Endothelial cell of umbilical vein (primary cell): ENCODE measurements around the gene EPDR1. TPM values are rescaled to one million over a fixed set of nuclear protein-coding genes. Genes with fewer than 3 reads are reported as not detected.

Experiments used
- BruUV-seq: library from RNA; stranded (reverse); fragments of 400-500 nt; replicated peaks from 2 replicates; lab custom pipeline; 2021; lab: Mats Ljungman, UMichigan
- CTCF ChIA-PET: fragments of 300-600, 350-600 bp; sonication (Branson Sonifier 250); formaldehyde crosslinking; loops from one replicate; lab custom pipeline; 2021; ENCODE audit warnings: antibody characterized with exemption, inconsistent platforms; lab: Charles Lee
- POLR2A ChIA-PET: fragments of 300-600, 350-600 bp; sonication (Branson Sonifier 250); formaldehyde crosslinking; loops from one replicate; lab custom pipeline; 2021; ENCODE audit warnings: antibody characterized with exemption, inconsistent platforms; lab: Charles Lee
- DNase-seq: peaks from one replicate; pipeline ENCODE4 v3.0.0-alpha.2; 2011; ENCODE audit warnings: low read depth, low spot score
- FAIRE-seq: peaks from 2 replicates; lab custom pipeline; 2011; peaks lifted over from hg19 to GRCh38; lab: Jason Lieb, UNC
- H2AFZ ChIP-seq: 2 replicates; pipeline ENCODE4 v1.6.0; 2012; ENCODE audit warnings: low read depth, low read length, control low read depth, inconsistent platforms
- H3K27ac ChIP-seq: 2 replicates; pipeline ENCODE4 v1.5.1; 2011; ENCODE audit warnings: low read depth, mild to moderate bottlenecking, control low read depth, low read length, moderate library complexity; ENCODE audit not compliant: insufficient read depth
- H3K27me3 ChIP-seq, 2 experiments: 2 replicates each; pipeline versions ENCODE4 v1.6.0 to v1.6.1; 2011; ENCODE audit warnings: low read length in 2 of 2, mixed read lengths in 1 of 2; ENCODE audit not compliant: control insufficient read depth in 2 of 2, insufficient read depth in 2 of 2
- H3K36me3 ChIP-seq, 2 experiments: 2 replicates in 1 of 2; 3 replicates in 1 of 2; pipeline ENCODE4 v1.5.1; 2011; ENCODE audit warnings: low read length in 2 of 2, mild to moderate bottlenecking in 1 of 2, moderate library complexity in 1 of 2; ENCODE audit not compliant: control insufficient read depth in 2 of 2, insufficient read depth in 2 of 2; ENCODE audit errors: extremely low read depth in 1 of 2
- H3K4me1 ChIP-seq: 3 replicates; pipeline ENCODE4 v1.5.1; 2011; ENCODE audit warnings: mild to moderate bottlenecking, low read length; ENCODE audit not compliant: control insufficient read depth, insufficient read depth; ENCODE audit errors: extremely low read depth
- H3K4me2 ChIP-seq: 2 replicates; pipeline ENCODE4 v1.6.1; 2011; ENCODE audit warnings: low read length, control low read depth, mixed read lengths; ENCODE audit not compliant: insufficient read depth
- H3K4me3 ChIP-seq, 3 experiments: fragments of 200-600 bp in 1 of 3; sonication (generic), shearing (Covaris generic) in 1 of 3; replicated peaks in 1 of 3; 2 replicates each; pipeline ENCODE4 v1.5.1; 2011 to 2016; ENCODE audit warnings: control low read depth in 3 of 3, low read length in 3 of 3, mild to moderate bottlenecking in 2 of 3, inconsistent platforms in 1 of 3, low read depth in 1 of 3, moderate library complexity in 1 of 3; ENCODE audit not compliant: insufficient read depth in 1 of 3
- H3K79me2 ChIP-seq: 2 replicates; pipeline ENCODE4 v1.6.0; 2012; ENCODE audit warnings: low read length, inconsistent platforms; ENCODE audit not compliant: control insufficient read depth, insufficient read depth
- H3K9ac ChIP-seq: replicated peaks from 2 replicates; pipeline ENCODE3; 2011; ENCODE audit warnings: low read length, control low read depth; ENCODE audit not compliant: insufficient read depth; ENCODE audit errors: extremely low read depth
- H3K9me1 ChIP-seq: replicated peaks from 3 replicates; pipeline ENCODE4 v1.6.0; 2011; ENCODE audit warnings: mild to moderate bottlenecking, low read length; ENCODE audit not compliant: control insufficient read depth, insufficient read depth; ENCODE audit errors: extremely low read depth
- H3K9me3 ChIP-seq: replicated peaks from 2 replicates; pipeline ENCODE4 v1.5.1; 2012; ENCODE audit warnings: low read length, inconsistent platforms; ENCODE audit not compliant: control insufficient read depth, insufficient read depth
- H4K20me1 ChIP-seq: replicated peaks from 2 replicates; pipeline ENCODE3; 2011; ENCODE audit warnings: mild to moderate bottlenecking, low read length; ENCODE audit not compliant: control insufficient read depth, insufficient read depth; ENCODE audit errors: extremely low read depth
- CTCF ChIP-seq, 2 donors: IDR thresholded peaks; 1 replicate in 1 of 2; 2 replicates in 1 of 2; pipeline ENCODE4 v1.5.1; 2011; ENCODE audit warnings: low read length in 2 of 2, mild to moderate bottlenecking in 2 of 2, moderate library complexity in 2 of 2, control low read depth in 1 of 2, inconsistent platforms in 1 of 2, low read depth in 1 of 2; ENCODE audit not compliant: insufficient read depth in 1 of 2; ENCODE audit errors: extremely low read depth in 1 of 2
- EZH2 ChIP-seq: IDR thresholded peaks from 2 replicates; pipeline ENCODE4 v1.6.1; 2012; ENCODE audit warnings: borderline replicate concordance, low read depth, mild to moderate bottlenecking, moderate library complexity, low read length, inconsistent platforms; ENCODE audit not compliant: severe bottlenecking
- GATA2 ChIP-seq: IDR thresholded peaks from 2 replicates; pipeline ENCODE4 v1.7.0; 2011; ENCODE audit warnings: low read depth, mild to moderate bottlenecking, moderate library complexity, mixed read lengths, low read length; ENCODE audit not compliant: insufficient read length, insufficient read depth
- JUN ChIP-seq: IDR thresholded peaks from 2 replicates; pipeline ENCODE4 v1.6.1; 2011; ENCODE audit warnings: borderline replicate concordance, low read depth; ENCODE audit not compliant: insufficient read length, insufficient read depth
- MAX ChIP-seq: IDR thresholded peaks from 2 replicates; pipeline ENCODE4 v1.6.1; 2011; ENCODE audit not compliant: insufficient read depth, insufficient read length
- MYC ChIP-seq: IDR thresholded peaks from one replicate; pipeline ENCODE4 v1.6.1; 2011; ENCODE audit warnings: mild to moderate bottlenecking, low read depth, low read length
- POLR2A ChIP-seq: IDR thresholded peaks from 2 replicates; pipeline ENCODE4 v1.6.1; 2012; ENCODE audit warnings: low read depth, mild to moderate bottlenecking, control low read depth, low read length
- POLR2AphosphoS5 ChIP-seq: IDR thresholded peaks from 2 replicates; pipeline ENCODE4 v1.6.1; 2012; ENCODE audit warnings: low read depth, mild to moderate bottlenecking, control low read depth, low read length, moderate library complexity; ENCODE audit not compliant: insufficient read depth
- dilution Hi-C: fragments of 300-500 bp; cut with MboI; formaldehyde crosslinking; loops from one replicate; pipeline ENCODE4 v1.15.0; 2019; ENCODE audit warnings: low sequenced_read_pairs; ENCODE audit not compliant: extremely low pct_ligation_motif_present
- intact Hi-C: fragments of 100-400 bp; cut with micrococcal nuclease; formaldehyde crosslinking; loops from one replicate; pipeline ENCODE4 v1.10.0; 2022
- polyA plus RNA-seq, 4 experiments: library from polyadenylated mRNA; depleted of rRNA in 3 of 4; stranded (reverse) in 3 of 4; unstranded in 1 of 4; fragments of >200 nt; gene quantifications; 2 replicates each; pipeline versions ENCODE4 v1.2.1 to v1.2.3, GENCODE V29; 2011 to 2012; ENCODE audit warnings: missing spikeins in 1 of 4
- total RNA-seq: library from RNA; stranded (reverse); gene quantifications from 2 replicates; pipeline ENCODE4 v1.2.3, GENCODE V29; 2021

The EPDR1 gene
- total and polyA plus RNA-seq, 2 donors (not counting 3 experiments of a cell fraction or from before 2014, with no cell fraction given): 0.40 to 0.66 TPM

- no peak for DNase-seq
- no TSS peak for BruUV-seq
- intact Hi-C loops: no loop called here
Measured at GRCh38 chr7:37943905-37944736, 23.7 kb downstream of the EPDR1 start.

More at GRCh38 chr7:37943905-37944736, 23.7 kb downstream of the EPDR1 start:
- H3K9me1 ChIP-seq: no peaks in the 10 kb centered on the region
- no peaks in the 10 kb centered on the region for H3K27me3 ChIP-seq
- no peaks in the 10 kb centered on the region for H3K79me2 ChIP-seq
- no peak for TF ChIP-seq EZH2
- no peak for TF ChIP-seq MYC
- no peak for TF ChIP-seq MAX
- TF ChIP-seq POLR2AphosphoS5: no peak
- no peak for TF ChIP-seq POLR2A
- TF ChIP-seq GATA2: no peak
- TF ChIP-seq JUN: no peak
- TF ChIP-seq CTCF (IDR thresholded peaks at IDR 0.05; ENCODE audit: extremely low read depth in 1 of 2, insufficient read depth in 1 of 2, low read depth in 1 of 2, low read length in 2 of 2): no peak
- no peak overlapping the region for H3K4me3 ChIP-seq
- no peaks in the 10 kb centered on the region for H3K9me3 ChIP-seq
- no peak overlapping the region for H3K4me2 ChIP-seq
- no peak overlapping the region for H3K27ac ChIP-seq
- no peaks in the 10 kb centered on the region for H4K20me1 ChIP-seq
- CTCF ChIA-PET: interaction anchor here (1.0 kb wide), 1 partner anchor 27 kb away, joined by 3 read pairs; no protein-coding TSS in a partner anchor
- no peaks in the 10 kb centered on the region for H3K36me3 ChIP-seq
- POLR2A ChIA-PET: no interaction called here
- no peaks in the 10 kb centered on the region for H3K4me1 ChIP-seq
- no peak overlapping the region for H2AFZ ChIP-seq
- no peak overlapping the region for H3K9ac ChIP-seq
- dilution Hi-C loops: no loop called here
- FAIRE-seq: no peak
